ENCODE results near the gene PNO1.
"Not testable (repeated sequence)": the region's sequence is repeated elsewhere in the genome, so short reads cannot be mapped to it uniquely, and the experiment has no call there.

PNO1 gene

GRCh38 chr2:68157002-68157401 lies 686 bp upstream of the PNO1 start:
- no peak for DNase-seq (ENCODE audit: low spot score)

- no peak for DNase-seq (ENCODE audit: low spot score)
Measured at GRCh38 chr2:68158134-68158447, 403 bp downstream of the PNO1 start.

- DNase-seq (ENCODE audit: low spot score), result no peak
Measured at GRCh38 chr2:68163641-68164040, 6.0 kb downstream of the PNO1 start.

GRCh38 chr2:68167186-68167585 lies 9.5 kb downstream of the PNO1 start:
- DNase-seq (ENCODE audit: low spot score), result no peak

- DNase-seq (ENCODE audit: low spot score), result no peak
Measured at GRCh38 chr2:68169308-68169707, 11.6 kb downstream of the PNO1 start.

- no peak for DNase-seq (ENCODE audit: low spot score)
Measured at GRCh38 chr2:68171146-68171545, 13.5 kb downstream of the PNO1 start.

- no peak for DNase-seq (ENCODE audit: low spot score)
Measured at GRCh38 chr2:68171684-68172083, 14.0 kb downstream of the PNO1 start.

- no peak for DNase-seq (ENCODE audit: low spot score)
Measured at GRCh38 chr2:68172521-68172920, 14.8 kb downstream of the PNO1 start.

- no peak for DNase-seq (ENCODE audit: low spot score)
Measured at GRCh38 chr2:68172990-68173700, 15.5 kb downstream of the PNO1 start.

GRCh38 chr2:68175210-68175609 lies 17.5 kb downstream of the PNO1 start:
- DNase-seq (ENCODE audit: low spot score), result not testable (repeated sequence)

- no peak for DNase-seq (ENCODE audit: low spot score)
Measured at GRCh38 chr2:68176657-68177056, 19.0 kb downstream of the PNO1 start.

GRCh38 chr2:68177541-68177940 lies 19.9 kb downstream of the PNO1 start:
- DNase-seq (ENCODE audit: low spot score), result no peak

- no peak for DNase-seq (ENCODE audit: low spot score)
Measured at GRCh38 chr2:68178432-68178831, 20.7 kb downstream of the PNO1 start.

- DNase-seq (ENCODE audit: low spot score), result no peak
Measured at GRCh38 chr2:68178954-68179627, 21.4 kb downstream of the PNO1 start.

- DNase-seq (ENCODE audit: low spot score), result no peak
Measured at GRCh38 chr2:68182902-68183301, 25.2 kb downstream of the PNO1 start.

- DNase-seq (ENCODE audit: low spot score), result peak; percentile 34
Measured at GRCh38 chr2:68185541-68186164, 28.0 kb downstream of the PNO1 start.

GRCh38 chr2:68187329-68187728 lies 29.6 kb downstream of the PNO1 start:
- no peak for DNase-seq (ENCODE audit: low spot score)

- no peak for DNase-seq (ENCODE audit: low spot score)
Measured at GRCh38 chr2:68188831-68189230, 31.1 kb downstream of the PNO1 start.

GRCh38 chr2:68189991-68190784 lies 32.5 kb downstream of the PNO1 start:
- no peak for DNase-seq (ENCODE audit: low spot score)

GRCh38 chr2:68190991-68191731 lies 33.5 kb downstream of the PNO1 start:
- no peak for DNase-seq (ENCODE audit: low spot score)

- no peak for DNase-seq (ENCODE audit: low spot score)
Measured at GRCh38 chr2:68193144-68193543, 35.5 kb downstream of the PNO1 start.

GRCh38 chr2:68193787-68194372 lies 36.2 kb downstream of the PNO1 start:
- DNase-seq (ENCODE audit: low spot score), result no peak

All from cerebellar cortex (tissue), 1 donor.